A673 (cell line): ENCODE measurements around the gene ZDHHC8. TPM values are rescaled to one million over a fixed set of nuclear protein-coding genes. Genes with fewer than 3 reads are reported as not detected.

Source experiments
- BruUV-seq: library from RNA; stranded (reverse); fragments of 400-500 nt; replicated peaks from 2 replicates; lab custom pipeline; 2021; lab: Mats Ljungman, UMichigan
- CTCF ChIA-PET: fragments of 300-600 bp; sonication (Branson Sonifier 250); formaldehyde crosslinking; loops from one replicate; lab custom pipeline; 2022; ENCODE audit warnings: antibody characterized with exemption; lab: Charles Lee
- POLR2A ChIA-PET: fragments of 300-600 bp; sonication (Branson Sonifier 250); formaldehyde crosslinking; loops from one replicate; lab custom pipeline; 2022; ENCODE audit warnings: antibody characterized with exemption; ENCODE audit not compliant: low non-redundant PET; lab: Charles Lee
- DNase-seq: peaks from one replicate; pipeline ENCODE4 v3.0.0-alpha.2; 2015; ENCODE audit warnings: low spot score
- H3K27ac ChIP-seq: fragments of 200-600 bp; sonication (generic); 2 replicates; pipeline ENCODE4 v1.5.1; 2016; ENCODE audit warnings: mixed run types, low read depth, mild to moderate bottlenecking, mixed read lengths, antibody characterized with exemption, low read length; ENCODE audit not compliant: poor library complexity, severe bottlenecking
- H3K27me3 ChIP-seq: fragments of 200-600 bp; sonication (generic); replicated peaks from 2 replicates; pipeline ENCODE4 v1.6.1; 2017; ENCODE audit warnings: mixed run types, low read depth, mild to moderate bottlenecking, mixed read lengths, antibody characterized with exemption, low read length; ENCODE audit not compliant: insufficient read depth, poor library complexity
- H3K36me3 ChIP-seq: fragments of 200-600 bp; sonication (generic); 2 replicates; pipeline ENCODE4 v1.6.1; 2016; ENCODE audit warnings: mixed run types, mild to moderate bottlenecking, mixed read lengths, antibody characterized with exemption, low read length; ENCODE audit not compliant: insufficient read depth, poor library complexity, severe bottlenecking
- H3K4me1 ChIP-seq: fragments of 200-600 bp; sonication (generic); 2 replicates; pipeline ENCODE4 v1.6.1; 2017; ENCODE audit warnings: mixed run types, mild to moderate bottlenecking, mixed read lengths, antibody characterized with exemption, low read length; ENCODE audit not compliant: insufficient read depth, poor library complexity, severe bottlenecking
- H3K4me3 ChIP-seq: fragments of 200-600 bp; sonication (generic); 2 replicates; pipeline ENCODE4 v1.5.1; 2016; ENCODE audit warnings: low read depth, mixed run types, mild to moderate bottlenecking, mixed read lengths, low read length; ENCODE audit not compliant: poor library complexity, severe bottlenecking
- H3K9me3 ChIP-seq: fragments of 200-600 bp; sonication (generic); 2 replicates; pipeline ENCODE4 v1.6.1; 2016; ENCODE audit warnings: mixed run types, low read depth, mild to moderate bottlenecking, mixed read lengths, antibody characterized with exemption, low read length; ENCODE audit not compliant: poor library complexity, severe bottlenecking
- CTCF ChIP-seq: fragments of 300-800, 200-600 bp; sonication (generic); conservative IDR thresholded peaks from 2 replicates; pipeline ENCODE4 v1.5.1; 2017; ENCODE audit warnings: low read depth, mild to moderate bottlenecking, antibody characterized with exemption, low read length, moderate library complexity, mixed read lengths
- EZH2 ChIP-seq: fragments of 200-600 bp; sonication (generic); IDR thresholded peaks from 2 replicates; pipeline ENCODE4 v1.6.1; 2017; ENCODE audit warnings: borderline replicate concordance, low read depth, mild to moderate bottlenecking, mixed read lengths, antibody characterized with exemption, low read length; ENCODE audit not compliant: poor library complexity, severe bottlenecking
- intact Hi-C: fragments of 100-400 bp; cut with micrococcal nuclease; formaldehyde crosslinking; loops from one replicate; pipeline ENCODE4 v1.10.0; 2022; ENCODE audit not compliant: unreplicated experiment
- total RNA-seq: library from RNA; stranded (reverse); gene quantifications from 2 replicates; pipeline ENCODE4 v1.2.3, GENCODE V29; 2021

The ZDHHC8 gene
- total RNA-seq, 1 experiment from 2014 or later: 58.8 TPM

DNA sequence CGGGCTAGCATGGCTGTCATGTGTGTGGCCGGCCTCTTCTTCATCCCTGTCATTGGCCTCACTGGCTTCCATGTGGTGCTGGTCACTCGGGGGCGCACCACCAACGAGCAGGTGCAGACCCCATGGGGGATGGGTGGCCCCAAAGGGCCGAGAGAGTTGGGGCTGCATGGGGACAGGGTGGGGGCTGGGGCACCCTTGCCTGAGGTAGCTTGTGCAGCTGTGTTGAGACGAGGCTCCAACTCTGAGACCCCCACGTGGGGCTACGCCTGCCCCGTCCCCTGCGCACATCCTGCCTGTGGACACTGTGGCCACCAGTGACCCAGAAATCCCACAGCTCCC lies 8.5 kb downstream of the ZDHHC8 start:
- no peaks in the 10 kb centered on the region for H3K36me3 ChIP-seq
- POLR2A ChIA-PET: no interaction called here
- H3K4me3 ChIP-seq: no peak overlapping the region
- intact Hi-C loops: no loop called here
- no TSS peak for BruUV-seq
- H3K27me3 ChIP-seq: no peaks in the 10 kb centered on the region
- CTCF ChIA-PET: interaction anchor here (0.6 kb wide), 1 partner anchor 15 kb away, joined by 3 read pairs; no protein-coding TSS in a partner anchor
- no peak for DNase-seq
- no peaks in the 10 kb centered on the region for H3K4me1 ChIP-seq
- H3K27ac ChIP-seq: no peak overlapping the region
- TF ChIP-seq EZH2: no peak
- no peak for TF ChIP-seq CTCF
- no peaks in the 10 kb centered on the region for H3K9me3 ChIP-seq

GRCh38 chr22:20140521-20140964 lies 8.9 kb downstream of the ZDHHC8 start:
- Histone ChIP-seq H3K27ac (no peak overlapping the region), H3K9me3 (no peaks in the 10 kb centered on the region), H3K36me3 (no peaks in the 10 kb centered on the region), H3K27me3 (no peaks in the 10 kb centered on the region), H3K4me1 (no peaks in the 10 kb centered on the region), H3K4me3 (no peak overlapping the region)
- DNase-seq: no peak
- ChIA-PET POLR2A (no interaction called here), CTCF (interaction anchor here (0.6 kb wide), 1 partner anchor 15 kb away, joined by 3 read pairs; no protein-coding TSS in a partner anchor)
- BruUV-seq: no TSS peak
- TF ChIP-seq EZH2 (no peak), CTCF (no peak)
- intact Hi-C loops: no loop called here

DNA sequence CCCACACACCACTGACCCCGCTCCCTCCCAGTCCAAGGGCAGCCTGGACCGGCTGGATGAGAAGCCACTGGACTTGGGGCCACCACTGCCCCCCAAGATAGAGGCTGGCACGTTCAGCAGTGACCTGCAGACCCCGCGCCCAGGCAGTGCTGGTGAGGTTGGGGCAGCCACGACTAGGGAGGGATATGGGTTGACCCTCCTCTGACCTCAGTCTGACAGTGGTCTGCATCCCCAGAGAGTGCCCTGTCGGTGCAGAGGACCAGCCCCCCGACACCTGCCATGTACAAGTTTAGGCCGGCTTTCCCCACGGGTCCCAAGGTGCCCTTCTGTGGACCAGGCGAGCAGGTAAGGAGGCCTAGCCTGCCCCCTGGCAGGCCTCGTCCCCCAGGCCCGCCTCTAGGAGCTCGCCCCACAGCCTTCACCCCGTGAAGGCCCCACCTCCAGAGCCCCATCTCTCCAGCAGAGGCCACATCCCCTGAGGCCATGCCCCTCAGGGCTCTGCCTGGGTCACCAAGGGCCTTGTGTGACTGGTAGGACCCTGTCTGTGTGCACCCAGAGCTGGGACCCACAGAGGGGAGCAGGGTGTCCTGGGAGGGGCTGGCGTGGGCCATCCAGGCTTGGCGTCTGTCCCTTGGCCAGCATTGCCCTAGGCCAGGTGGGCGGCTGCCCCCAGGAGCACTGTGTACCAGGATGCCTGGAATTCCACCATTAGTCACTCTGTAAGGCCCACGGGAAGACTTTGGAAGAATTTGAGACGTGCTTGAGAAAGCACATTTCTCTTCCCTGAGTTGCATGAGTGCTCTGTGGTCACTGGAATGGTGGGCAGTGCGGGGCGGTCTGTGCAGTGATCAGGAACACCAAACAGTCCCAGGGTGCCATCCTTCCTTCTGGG lies 9.8 kb downstream of the ZDHHC8 start:
- BruUV-seq: no TSS peak
- Histone ChIP-seq H3K27ac (no peak overlapping the region), H3K4me3 (no peak overlapping the region), H3K4me1 (no peaks in the 10 kb centered on the region), H3K27me3 (no peaks in the 10 kb centered on the region), H3K36me3 (no peaks in the 10 kb centered on the region), H3K9me3 (no peaks in the 10 kb centered on the region)
- TF ChIP-seq EZH2 (no peak), CTCF (no peak)
- ChIA-PET POLR2A (no interaction called here), CTCF (no interaction called here)
- DNase-seq: no peak
- intact Hi-C loops: no loop called here
